Activated T-helper 17 cell treated with anti-CD3 and anti-CD28 coated beads, Interleukin-2, amount 50 U/mL, for 72 hours (primary cell): ENCODE measurements around the gene IRF4. TPM values are rescaled to one million over a fixed set of nuclear protein-coding genes. Genes with fewer than 3 reads are reported as not detected.
"Not testable (repeated sequence)": the region's sequence is repeated elsewhere in the genome, so short reads cannot be mapped to it uniquely, and the experiment has no call there.

Experiments used
- ATAC-seq: fragments of 150-1000 bp; cut with Tn5 transposase; replicated peaks from 2 replicates; pipeline ENCODE4 v1.10.0; 2021; ENCODE audit warnings: mild to moderate bottlenecking, moderate library complexity
- H3K27ac Mint-ChIP-seq: one replicate; pipeline ENCODE4 v1.8.0; 2022; ENCODE audit warnings: mixed read lengths
- H3K27me3 Mint-ChIP-seq: one replicate; pipeline ENCODE4 v1.8.0; 2022; ENCODE audit warnings: mixed read lengths
- H3K36me3 Mint-ChIP-seq: one replicate; pipeline ENCODE4 v1.8.0; 2022; ENCODE audit warnings: low read depth, mild to moderate bottlenecking, mixed read lengths
- H3K4me1 Mint-ChIP-seq: one replicate; pipeline ENCODE4 v1.8.0; 2022; ENCODE audit warnings: mixed read lengths
- H3K4me3 Mint-ChIP-seq: one replicate; pipeline ENCODE4 v1.8.0; 2022; ENCODE audit warnings: mild to moderate bottlenecking, mixed read lengths
- H3K9me3 Mint-ChIP-seq: one replicate; pipeline ENCODE4 v1.8.0; 2022; ENCODE audit warnings: mixed read lengths
- total RNA-seq, 2 donors: library from RNA; stranded (reverse); gene quantifications; one replicate each; pipeline ENCODE4 v1.2.3, GENCODE V29; 2022

IRF4 gene
- total RNA-seq, 2 donors from 2014 or later = 477 to 704 TPM

DNA sequence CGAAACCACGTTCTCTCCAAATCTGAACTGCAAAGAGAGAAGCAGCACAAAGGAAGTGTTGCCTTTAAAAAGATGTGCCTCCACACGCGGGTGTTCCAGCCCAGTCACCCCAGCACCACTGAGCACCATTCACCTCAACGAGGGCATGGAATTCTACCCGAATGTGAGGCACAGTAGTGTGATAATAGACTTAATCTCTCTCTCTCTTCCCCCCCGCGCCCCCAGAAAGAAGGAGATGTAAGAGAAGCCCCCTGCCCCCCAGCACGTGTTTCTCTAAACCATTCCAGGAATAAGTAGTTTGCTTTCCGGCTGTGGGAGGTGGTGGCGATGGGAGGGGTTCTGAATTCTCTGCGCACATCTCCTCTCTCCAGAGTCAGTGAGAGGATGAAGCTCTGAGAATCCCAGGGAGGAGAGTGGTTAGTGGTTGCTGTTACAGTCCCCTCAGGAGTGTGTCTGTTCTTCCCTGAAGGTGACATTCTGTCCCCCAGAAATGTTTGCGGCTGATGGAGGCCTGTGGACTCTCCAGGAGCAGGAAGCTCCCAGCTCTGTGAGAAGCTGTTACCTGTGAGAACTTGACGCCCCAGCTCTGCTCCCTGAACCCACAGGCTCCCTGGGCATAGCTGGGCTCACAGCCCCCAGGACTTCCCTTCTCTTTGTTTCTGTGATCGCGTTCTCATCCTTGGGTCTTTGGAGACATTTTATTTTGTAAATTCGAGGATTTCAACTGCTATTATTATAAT is 23.5 kb upstream of the IRF4 start:
- Mint-ChIP-seq H3K27ac (no peak overlapping the region), H3K27me3 (no peaks in the 10 kb centered on the region), H3K4me3 (no peak overlapping the region), H3K4me1 (no peaks in the 10 kb centered on the region), H3K9me3 (peaks cover 8% of the 10 kb centered on the region), H3K36me3 (no peaks in the 10 kb centered on the region)
- no peak for ATAC-seq

DNA sequence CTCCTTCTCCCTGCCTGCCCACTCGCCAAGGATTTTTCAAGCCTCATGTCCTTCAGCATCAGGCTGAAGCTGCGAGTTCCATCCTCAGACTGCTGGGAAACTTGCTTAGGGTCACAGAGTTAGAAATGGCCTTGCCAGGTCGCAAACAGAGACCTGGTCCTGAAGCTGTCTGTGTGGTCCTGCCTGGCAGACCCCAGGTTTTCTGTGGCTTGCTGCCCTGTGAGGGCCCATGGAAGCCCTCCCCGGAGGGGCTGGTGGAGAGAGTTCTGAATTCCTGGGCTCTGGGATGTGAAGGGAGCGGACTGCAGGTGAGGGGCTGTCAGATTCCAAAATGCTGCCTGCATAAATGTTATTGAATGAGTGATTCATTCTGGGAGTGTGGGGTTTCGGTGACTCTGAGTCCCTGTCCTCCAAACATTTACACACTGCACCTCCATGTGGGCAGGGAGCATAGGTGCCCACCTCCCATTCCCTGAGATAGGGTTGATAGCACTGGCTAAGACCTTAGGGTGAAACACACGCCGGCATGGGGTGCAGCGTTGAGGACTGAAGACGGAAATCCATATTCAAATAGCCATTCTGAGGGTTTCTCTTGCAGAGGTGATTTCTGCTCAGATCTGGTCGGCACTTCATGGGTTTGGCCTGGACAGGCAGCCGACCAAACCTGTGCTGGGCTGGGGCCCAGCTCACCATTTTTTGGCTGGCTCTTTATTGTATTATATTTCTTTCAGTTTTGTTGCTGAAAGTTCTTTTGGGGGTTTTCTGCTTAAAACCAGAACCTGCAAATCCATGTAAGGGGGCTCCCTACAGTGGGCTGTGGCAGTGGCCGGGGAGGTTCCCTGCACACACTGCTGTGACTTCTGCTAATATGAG is 21.8 kb upstream of the IRF4 start:
- no peak overlapping the region for H3K27ac Mint-ChIP-seq
- H3K4me1 Mint-ChIP-seq = no peaks in the 10 kb centered on the region
- ATAC-seq = no peak
- no peaks in the 10 kb centered on the region for H3K36me3 Mint-ChIP-seq
- no peak overlapping the region for H3K4me3 Mint-ChIP-seq
- no peaks in the 10 kb centered on the region for H3K27me3 Mint-ChIP-seq
- H3K9me3 Mint-ChIP-seq = peaks cover 5% of the 10 kb centered on the region

DNA sequence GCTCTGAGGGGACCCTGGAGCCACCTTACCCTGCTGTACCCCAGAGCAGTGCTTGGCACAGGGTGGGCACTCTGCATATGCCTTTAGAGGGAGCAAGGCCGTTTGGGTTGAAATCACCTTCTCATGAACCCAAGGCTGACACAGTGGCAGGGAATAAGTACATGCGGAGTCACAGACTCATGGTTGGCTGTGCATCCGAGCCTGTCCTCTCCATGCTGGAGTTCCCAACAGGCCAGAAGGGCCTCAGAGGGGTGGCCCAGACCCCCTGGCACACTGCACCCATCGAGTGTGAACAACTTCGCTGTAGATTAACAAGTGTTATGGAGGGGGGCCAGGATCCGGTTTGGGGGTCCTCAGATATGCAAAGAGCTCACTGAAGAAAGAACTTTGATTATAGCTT is 21.0 kb upstream of the IRF4 start:
- Mint-ChIP-seq H3K4me1 (no peaks in the 10 kb centered on the region), H3K27ac (no peak overlapping the region), H3K36me3 (no peaks in the 10 kb centered on the region), H3K4me3 (no peak overlapping the region), H3K27me3 (no peaks in the 10 kb centered on the region), H3K9me3 (peaks cover 5% of the 10 kb centered on the region)
- ATAC-seq = no peak

DNA sequence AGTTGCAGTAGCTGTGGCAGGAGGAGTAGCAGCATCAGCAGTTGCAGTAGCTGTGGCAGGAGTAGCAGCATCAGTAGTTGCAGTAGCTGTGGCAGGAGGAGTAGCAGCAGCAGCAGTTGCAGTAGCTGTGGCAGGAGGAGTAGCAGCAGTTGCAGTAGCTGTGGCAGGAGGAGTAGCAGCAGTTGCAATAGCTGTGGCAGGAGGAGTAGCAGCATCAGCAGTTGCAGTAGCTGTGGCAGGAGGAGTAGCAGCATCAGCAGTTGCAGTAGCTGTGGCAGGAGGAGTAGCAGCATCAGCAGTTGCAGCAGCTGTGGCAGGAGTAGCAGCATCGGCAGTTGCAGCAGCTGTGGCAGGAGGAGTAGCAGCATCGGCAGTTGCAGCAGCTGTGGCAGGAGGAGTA is 19.7 kb upstream of the IRF4 start:
- H3K4me3 Mint-ChIP-seq, H3K9me3 Mint-ChIP-seq, H3K4me1 Mint-ChIP-seq, H3K27ac Mint-ChIP-seq, H3K36me3 Mint-ChIP-seq, ATAC-seq, H3K27me3 Mint-ChIP-seq: not testable (repeated sequence)

DNA sequence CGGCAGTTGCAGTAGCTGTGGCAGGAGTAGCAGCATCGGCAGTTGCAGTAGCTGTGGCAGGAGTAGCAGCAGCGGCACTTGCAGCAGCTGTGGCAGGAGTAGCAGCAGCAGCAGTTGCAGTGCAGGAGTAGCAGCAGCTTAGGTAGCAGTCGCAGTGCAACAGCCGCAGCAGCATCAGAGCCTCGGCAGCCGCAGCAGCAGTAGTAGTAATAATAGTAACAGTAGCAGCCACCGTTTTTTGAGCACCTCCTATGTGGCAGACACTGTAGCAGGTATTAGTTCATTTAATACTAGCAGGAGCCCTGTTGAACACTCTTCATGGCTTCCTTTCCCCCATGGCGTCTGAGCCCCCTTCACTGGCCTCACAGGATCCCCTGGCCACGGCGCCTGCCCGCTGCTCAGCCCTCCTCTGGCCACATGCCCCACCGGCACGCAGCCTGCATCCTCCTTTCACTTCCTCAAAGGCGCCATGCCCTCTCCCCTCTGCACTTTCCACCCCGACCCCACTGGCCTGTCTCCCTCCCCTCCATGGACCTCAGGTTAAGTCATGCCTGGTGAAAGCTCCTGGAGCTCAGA is 19.1 kb upstream of the IRF4 start:
- no peak for ATAC-seq
- Mint-ChIP-seq H3K36me3 (no peaks in the 10 kb centered on the region), H3K27me3 (peaks cover 5% of the 10 kb centered on the region), H3K9me3 (peaks cover 5% of the 10 kb centered on the region), H3K4me3 (no peak overlapping the region), H3K27ac (no peak overlapping the region), H3K4me1 (no peaks in the 10 kb centered on the region)

DNA sequence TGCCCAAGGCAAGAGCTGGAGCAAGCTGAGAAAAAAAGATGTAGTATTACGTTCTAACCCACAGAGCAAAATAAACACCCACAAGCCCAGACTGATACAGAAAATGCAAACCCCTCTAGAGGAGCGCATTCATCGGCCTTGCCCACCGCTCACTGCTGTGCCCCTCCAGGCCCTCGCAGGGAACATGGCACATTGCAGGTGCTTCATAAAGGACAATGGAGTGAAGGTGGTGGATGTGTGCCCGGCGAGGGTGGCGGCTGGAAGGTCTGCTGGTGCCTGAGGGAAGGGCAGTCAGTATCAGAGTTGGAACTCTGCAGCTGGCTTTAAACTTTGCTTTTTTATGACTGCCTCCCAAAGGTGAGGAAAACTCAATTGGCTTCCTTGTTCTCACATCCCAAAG is 18.5 kb upstream of the IRF4 start:
- Mint-ChIP-seq H3K27me3 (peaks cover 5% of the 10 kb centered on the region), H3K4me1 (no peaks in the 10 kb centered on the region), H3K9me3 (peaks cover 5% of the 10 kb centered on the region), H3K27ac (no peak overlapping the region), H3K4me3 (no peak overlapping the region), H3K36me3 (no peaks in the 10 kb centered on the region)
- ATAC-seq = no peak

DNA sequence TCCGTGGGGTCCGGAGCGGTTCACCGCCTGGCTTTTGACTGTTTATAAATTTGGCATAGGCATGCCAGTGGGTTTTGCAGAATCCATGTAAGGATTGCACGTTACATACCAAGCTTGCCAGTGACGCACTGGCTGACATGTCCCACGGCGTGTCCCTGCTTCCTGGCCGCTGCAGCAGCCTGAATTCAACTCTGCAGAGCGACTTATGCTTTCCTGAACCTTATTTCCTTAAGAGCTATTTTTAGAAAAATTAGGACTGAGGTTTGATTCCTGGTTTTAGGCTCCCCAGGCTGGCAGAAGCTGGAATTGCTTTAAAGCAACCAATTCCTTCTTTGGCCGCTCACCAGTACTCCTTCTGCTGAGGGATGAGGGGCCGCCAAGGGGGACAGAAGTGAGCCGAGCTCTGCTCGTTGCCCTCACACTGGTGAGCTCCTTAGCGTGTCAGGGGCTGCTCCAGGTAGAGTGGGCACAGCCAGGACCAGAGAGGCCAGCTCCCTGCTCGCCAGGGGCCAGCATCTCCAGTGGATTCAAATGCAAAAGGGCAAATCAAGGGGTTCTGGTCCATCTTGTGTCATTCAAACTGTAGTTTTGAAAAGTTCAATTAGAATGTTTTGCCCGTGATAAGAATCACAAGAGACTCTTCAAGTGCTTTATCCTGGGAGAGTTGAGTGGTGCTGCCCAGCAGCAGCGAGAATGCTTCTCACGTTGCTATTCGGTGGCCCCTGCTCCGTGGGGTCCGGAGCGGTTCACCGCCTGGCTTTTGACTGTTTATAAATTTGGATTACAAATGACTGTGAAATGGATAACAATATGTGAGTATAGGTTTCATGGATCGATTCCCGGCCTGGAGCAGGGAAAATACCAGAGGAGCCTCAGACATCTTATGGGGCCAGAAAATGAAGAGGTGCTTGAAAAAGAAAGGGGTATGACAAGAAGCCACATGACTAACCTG is 17.5 kb upstream of the IRF4 start:
- Mint-ChIP-seq H3K36me3 (no peaks in the 10 kb centered on the region), H3K27ac (no peak overlapping the region), H3K9me3 (peaks cover 5% of the 10 kb centered on the region), H3K4me3 (no peak overlapping the region), H3K4me1 (no peaks in the 10 kb centered on the region), H3K27me3 (peaks cover 5% of the 10 kb centered on the region)
- no peak for ATAC-seq

DNA sequence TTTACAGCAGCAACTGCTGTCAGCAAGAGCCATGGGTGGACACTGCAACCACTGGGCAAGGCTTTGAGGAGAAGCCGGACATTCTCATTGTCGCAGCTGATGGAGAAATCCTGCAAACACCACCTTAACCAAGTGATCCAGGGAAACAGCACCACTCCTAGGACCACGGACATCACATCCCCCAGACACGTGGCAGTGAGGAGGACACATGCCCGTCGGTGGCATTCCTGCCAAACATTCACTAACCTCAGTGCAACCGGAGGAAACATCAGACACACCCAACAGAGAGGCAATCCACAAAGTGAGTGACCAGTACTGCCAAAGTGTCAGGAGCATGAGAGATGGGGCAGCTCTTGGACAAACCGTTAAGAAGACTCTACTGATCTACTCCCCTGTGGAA is 16.6 kb upstream of the IRF4 start:
- no peak overlapping the region for H3K4me3 Mint-ChIP-seq
- peaks cover 5% of the 10 kb centered on the region for H3K9me3 Mint-ChIP-seq
- peaks cover 5% of the 10 kb centered on the region for H3K27me3 Mint-ChIP-seq
- H3K27ac Mint-ChIP-seq = no peak overlapping the region
- H3K4me1 Mint-ChIP-seq = no peaks in the 10 kb centered on the region
- no peaks in the 10 kb centered on the region for H3K36me3 Mint-ChIP-seq
- no peak for ATAC-seq

DNA sequence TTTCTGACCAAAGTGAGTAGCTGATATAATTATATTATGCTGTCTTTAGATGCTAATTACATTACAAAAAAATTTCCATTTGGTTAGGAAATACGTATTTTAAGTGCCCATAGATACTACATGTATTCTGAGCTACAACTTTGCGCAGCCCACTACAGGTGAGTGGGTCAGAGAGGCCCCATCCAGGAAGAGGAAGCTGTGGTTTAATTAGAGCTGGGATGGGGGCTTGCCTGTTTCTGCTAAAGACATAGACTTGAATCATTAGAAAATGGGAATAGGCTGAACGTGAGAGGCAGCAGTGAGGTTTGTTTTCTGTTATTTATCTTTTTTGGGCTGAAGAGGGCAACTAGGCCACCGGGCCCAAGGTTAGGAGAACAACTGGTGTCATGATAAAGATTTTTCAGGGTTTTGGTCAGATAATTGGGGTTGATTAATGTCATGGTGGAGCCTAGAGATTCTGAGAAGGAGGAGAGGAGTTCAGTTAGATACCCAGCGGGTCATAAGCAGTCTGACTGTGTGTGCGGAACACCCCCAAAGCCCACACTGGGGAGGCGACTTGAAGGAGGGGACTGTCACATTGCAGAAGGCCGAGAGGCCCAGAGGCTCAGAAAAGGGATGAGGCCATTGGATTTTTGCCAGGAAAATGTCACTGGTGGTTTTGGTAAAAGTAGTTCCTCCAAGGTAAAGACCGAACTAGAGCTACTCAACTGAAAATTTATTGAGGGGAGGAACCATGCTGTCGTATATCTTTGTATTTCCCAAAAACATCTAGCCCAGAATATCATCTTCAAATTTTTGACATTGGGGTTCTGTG is 14.5 kb upstream of the IRF4 start:
- Mint-ChIP-seq H3K27ac (no peak overlapping the region), H3K4me3 (no peak overlapping the region), H3K9me3 (no peaks in the 10 kb centered on the region), H3K27me3 (peaks cover 9% of the 10 kb centered on the region), H3K4me1 (no peaks in the 10 kb centered on the region), H3K36me3 (no peaks in the 10 kb centered on the region)
- ATAC-seq = no peak

DNA sequence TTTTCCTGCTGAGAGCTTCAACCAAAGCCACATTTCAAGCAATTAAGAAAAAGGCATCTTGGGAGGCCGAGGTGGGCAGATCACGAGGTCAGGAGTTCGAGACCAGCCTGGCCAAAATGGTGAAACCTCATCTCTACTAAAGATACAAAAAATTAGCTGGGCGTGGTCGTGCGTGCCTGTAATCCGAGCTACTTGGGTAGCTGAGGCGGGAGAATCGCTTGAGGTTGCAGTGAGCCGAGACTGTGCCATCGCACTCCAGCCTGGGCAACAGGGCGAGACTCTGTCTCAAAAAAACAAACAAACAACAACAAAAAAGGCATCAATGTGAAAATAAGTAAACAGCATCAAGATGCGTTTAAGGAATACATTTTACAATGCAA is 13.9 kb upstream of the IRF4 start:
- not testable (repeated sequence) for H3K4me1 Mint-ChIP-seq, H3K27ac Mint-ChIP-seq, H3K9me3 Mint-ChIP-seq, H3K4me3 Mint-ChIP-seq, H3K36me3 Mint-ChIP-seq, ATAC-seq, H3K27me3 Mint-ChIP-seq

DNA sequence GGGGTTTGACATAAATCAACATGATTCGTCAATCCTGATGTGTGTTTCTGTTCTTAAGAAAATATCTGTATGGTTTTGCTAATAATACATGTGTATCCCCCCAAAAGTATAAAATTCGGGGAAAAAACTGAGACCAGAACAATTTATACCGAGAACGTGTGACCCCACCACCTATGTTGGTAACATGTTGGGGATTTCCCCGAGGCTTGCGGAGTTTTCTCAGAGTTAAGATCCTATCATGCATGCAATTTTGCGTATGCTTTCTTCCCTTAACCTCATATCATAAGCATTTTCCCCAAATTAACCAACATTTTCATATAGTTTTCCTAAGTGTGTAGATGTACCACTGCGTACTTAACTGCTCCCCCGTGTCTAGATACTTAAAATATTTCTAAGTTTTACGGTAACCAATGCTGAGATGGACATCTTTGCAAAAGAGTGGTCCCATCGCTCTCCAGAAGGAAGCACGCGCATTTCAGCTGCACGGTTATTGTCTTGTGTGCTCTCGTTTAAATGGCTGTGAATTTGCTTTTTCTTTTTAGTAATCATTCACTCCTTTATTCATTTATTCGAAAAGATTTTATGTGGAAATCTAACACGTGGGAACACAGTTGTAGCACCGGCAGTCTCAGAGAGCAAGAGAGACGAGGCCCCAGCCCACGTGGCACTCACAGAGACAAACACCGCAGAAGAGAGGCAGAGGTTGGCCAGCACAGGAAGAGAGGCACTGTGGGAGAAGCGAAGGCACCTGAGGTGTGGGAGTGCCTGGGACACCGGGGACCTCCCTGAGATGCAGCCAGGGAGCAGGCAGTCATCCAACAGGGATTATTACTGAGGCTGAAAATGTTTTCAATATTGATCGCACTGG is 13.2 kb upstream of the IRF4 start:
- H3K4me1 Mint-ChIP-seq = no peaks in the 10 kb centered on the region
- no peaks in the 10 kb centered on the region for H3K36me3 Mint-ChIP-seq
- H3K27ac Mint-ChIP-seq = no peak overlapping the region
- ATAC-seq = no peak
- no peaks in the 10 kb centered on the region for H3K9me3 Mint-ChIP-seq
- H3K4me3 Mint-ChIP-seq = no peak overlapping the region
- H3K27me3 Mint-ChIP-seq = peaks cover 9% of the 10 kb centered on the region

DNA sequence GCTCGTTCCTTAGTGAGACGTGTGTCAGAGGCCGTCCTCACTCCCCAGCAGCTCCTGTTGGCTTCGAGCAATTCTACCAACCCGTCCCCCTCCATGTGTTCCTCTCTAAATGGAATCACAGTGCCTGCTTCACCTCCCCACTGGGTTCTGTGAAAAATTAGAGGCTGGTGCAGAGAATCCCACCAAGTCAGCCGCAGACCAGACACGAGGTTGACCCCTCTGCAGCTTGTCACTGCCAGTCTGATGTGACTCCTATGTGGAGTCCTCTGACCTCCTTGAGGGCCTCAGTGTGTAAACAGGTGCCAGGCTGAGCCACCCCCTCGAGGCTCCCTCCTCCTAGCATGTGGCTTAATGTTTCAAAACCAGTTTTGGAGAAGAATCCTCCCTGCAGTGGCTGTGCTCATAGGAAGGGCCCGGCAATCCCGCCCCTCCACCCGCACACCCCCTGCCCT is 12.6 kb upstream of the IRF4 start:
- peaks cover 14% of the 10 kb centered on the region for H3K27me3 Mint-ChIP-seq
- no peaks in the 10 kb centered on the region for H3K9me3 Mint-ChIP-seq
- no peak for ATAC-seq
- H3K4me3 Mint-ChIP-seq = no peak overlapping the region
- no peaks in the 10 kb centered on the region for H3K36me3 Mint-ChIP-seq
- no peaks in the 10 kb centered on the region for H3K4me1 Mint-ChIP-seq
- no peak overlapping the region for H3K27ac Mint-ChIP-seq
